DND-41 (cell line): ENCODE measurements around the gene IL2RA.

Experiments used
- CTCF ChIP-seq: IDR thresholded peaks from 2 replicates; pipeline ENCODE4 v1.5.1; 2012; ENCODE audit warnings: borderline replicate concordance, low read length, moderate library complexity, mild to moderate bottlenecking; ENCODE audit not compliant: poor library complexity, severe bottlenecking; ENCODE audit errors: extremely low read depth
- EZH2 ChIP-seq: IDR thresholded peaks from 3 replicates; pipeline ENCODE4 v1.6.1; 2012; ENCODE audit warnings: borderline replicate concordance, low read depth, mild to moderate bottlenecking, moderate library complexity, low read length, inconsistent platforms; ENCODE audit not compliant: severe bottlenecking

- TF ChIP-seq CTCF (no peak), EZH2 (no peak)
Observed at GRCh38 chr10:6048281-6049030, 13.7 kb downstream of the IL2RA start.
